Muscle of leg (tissue), 11 donors: ENCODE data around the gene CDH13. TPM values are rescaled to one million over a fixed set of nuclear protein-coding genes. Genes with fewer than 3 reads are reported as not detected.

Source experiments
- DNase-seq: peaks from one replicate; pipeline ENCODE4 v3.0.0; 2013
- H3K27ac ChIP-seq: one replicate; pipeline ENCODE4 v1.5.1; 2013; ENCODE audit warnings: mild to moderate bottlenecking, low read length, control low read depth
- H3K27me3 ChIP-seq: one replicate; pipeline ENCODE4 v1.6.1; 2013; ENCODE audit warnings: low read length; ENCODE audit not compliant: control insufficient read depth, insufficient read depth
- H3K36me3 ChIP-seq: one replicate; pipeline ENCODE4 v1.6.1; 2013; ENCODE audit warnings: low read length; ENCODE audit not compliant: control insufficient read depth, insufficient read depth
- H3K4me1 ChIP-seq: one replicate; pipeline ENCODE4 v1.6.1; 2013; ENCODE audit warnings: low read length; ENCODE audit not compliant: control insufficient read depth, insufficient read depth
- H3K4me3 ChIP-seq: one replicate; pipeline ENCODE4 v1.5.1; 2013; ENCODE audit warnings: low read length, control low read depth
- H3K9me3 ChIP-seq: replicated peaks from 2 replicates; pipeline ENCODE4 v1.6.1; 2013; ENCODE audit warnings: low read depth, low read length; ENCODE audit not compliant: control insufficient read depth
- WGBS: methylation state at CpG from one replicate; pipeline ENCODE4 v1.1.5; 2013; ENCODE audit warnings: missing lambda C conversion rate; ENCODE audit not compliant: insufficient coverage; 5-methylcytosine and 5-hydroxymethylcytosine counted together
- polyA plus RNA-seq, 8 donors: library from polyadenylated mRNA; unstranded; fragments of 120-200 nt; gene quantifications; one replicate each; pipeline versions ENCODE4 v1.2.1 to v1.2.3, GENCODE V29; 2013; ENCODE audit warnings: inconsistent platforms in 1 of 8, low replicate concordance in 1 of 8; ENCODE audit not compliant: insufficient read length in 8 of 8, insufficient read depth in 1 of 8
- total RNA-seq: library from RNA; stranded (reverse); fragments of 120-200 nt; gene quantifications from one replicate; pipeline ENCODE4 v1.2.4, GENCODE V29; 2013

The CDH13 gene
- total and polyA plus RNA-seq, 9 donors: 30.5 to 55.7 (median 47.9) TPM

DNA sequence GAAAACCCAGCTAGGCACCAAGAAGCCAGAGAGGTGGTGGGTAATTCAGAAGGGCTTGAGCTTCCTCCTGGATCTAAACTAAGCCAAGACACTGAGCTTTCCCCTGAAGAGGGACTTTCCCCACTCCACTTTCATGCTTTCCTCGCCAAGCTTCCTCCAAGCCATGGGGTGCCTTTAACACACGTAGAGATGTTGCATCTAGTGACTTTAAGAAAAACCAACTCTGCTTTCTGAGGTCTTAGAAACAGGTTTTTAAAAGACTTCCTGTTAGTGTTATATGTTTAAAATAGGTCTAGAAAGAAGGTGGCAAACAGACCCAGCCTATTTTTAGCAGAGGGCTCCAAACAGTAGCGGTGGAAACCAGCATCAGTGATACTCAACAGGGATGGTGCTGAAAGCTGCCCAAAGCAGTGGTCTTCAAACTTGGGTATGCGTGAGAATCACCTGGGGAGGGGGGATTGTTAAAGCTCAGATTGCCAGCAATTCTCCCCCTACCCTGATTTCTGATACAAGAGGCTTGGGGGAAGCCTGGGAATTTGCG lies 585.6 kb downstream of the CDH13 start:
- no peak overlapping the region for H3K27ac ChIP-seq
- no peak for DNase-seq
- H3K9me3 ChIP-seq: no peaks in the 10 kb centered on the region
- H3K36me3 ChIP-seq: no peaks in the 10 kb centered on the region
- 60% methylated on average over 2 of the region's 5 CpGs for WGBS
- no peak overlapping the region for H3K4me3 ChIP-seq
- peaks cover 3% of the 10 kb centered on the region for H3K4me1 ChIP-seq
- H3K27me3 ChIP-seq: no peaks in the 10 kb centered on the region

DNA sequence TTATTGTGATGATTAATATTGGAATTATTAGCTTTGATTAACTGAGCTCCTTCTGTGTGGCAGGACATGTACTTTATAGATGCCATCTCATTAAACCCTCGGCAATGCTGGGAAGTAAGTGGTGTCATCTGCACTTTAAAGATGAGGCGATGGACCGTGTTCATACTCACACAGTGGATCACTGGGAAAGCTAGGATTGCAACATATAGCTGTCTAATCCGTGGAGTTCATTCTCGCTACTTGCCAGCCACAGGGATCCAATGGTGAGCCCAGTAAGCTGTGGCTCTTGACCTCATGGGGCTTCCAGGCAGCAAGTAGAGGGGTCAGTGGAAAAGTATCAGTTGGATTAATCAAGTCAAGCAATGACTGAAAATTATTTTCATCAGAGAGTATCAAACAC lies 587.9 kb downstream of the CDH13 start:
- H3K4me3 ChIP-seq: no peak overlapping the region
- no peaks in the 10 kb centered on the region for H3K9me3 ChIP-seq
- H3K27ac ChIP-seq: no peak overlapping the region
- no peaks in the 10 kb centered on the region for H3K36me3 ChIP-seq
- H3K27me3 ChIP-seq: no peaks in the 10 kb centered on the region
- WGBS: 90% methylated on average over 2 of the region's 5 CpGs
- DNase-seq: no peak
- peaks cover 3% of the 10 kb centered on the region for H3K4me1 ChIP-seq

DNA sequence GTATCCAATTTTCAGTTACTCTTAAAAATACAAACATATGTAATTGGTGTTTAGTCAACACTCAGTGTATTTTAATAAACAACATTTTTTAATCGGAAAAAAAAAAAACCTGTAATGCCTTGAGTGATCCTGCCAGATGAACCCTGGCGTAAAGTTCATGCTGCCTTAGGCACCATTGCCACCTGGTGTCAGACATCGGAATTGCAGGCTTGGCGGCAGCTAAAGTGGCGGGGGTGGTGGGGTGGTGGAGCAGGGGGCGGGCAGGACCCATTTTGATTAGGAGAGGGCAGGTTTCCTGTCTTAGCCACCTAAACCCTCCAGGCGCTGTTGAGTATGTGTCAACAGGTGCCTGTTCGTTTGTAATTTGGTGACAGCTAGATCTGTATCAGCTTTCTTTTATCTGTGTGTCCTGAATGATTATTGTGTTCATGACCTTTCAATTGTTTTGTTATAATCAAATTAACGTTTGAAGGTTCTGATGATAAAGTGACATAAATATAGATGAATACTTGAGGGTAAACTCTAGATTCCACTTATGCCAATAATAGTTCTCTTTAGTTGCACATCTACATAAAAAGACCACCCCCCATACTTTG lies 588.7 kb downstream of the CDH13 start:
- Histone ChIP-seq H3K9me3 (no peaks in the 10 kb centered on the region), H3K4me1 (peaks cover 3% of the 10 kb centered on the region), H3K36me3 (no peaks in the 10 kb centered on the region), H3K27me3 (no peaks in the 10 kb centered on the region), H3K4me3 (no peak overlapping the region), H3K27ac (no peak overlapping the region)
- WGBS: no CpG with 5 or more reads among the region's 9 CpGs
- DNase-seq: no peak

DNA sequence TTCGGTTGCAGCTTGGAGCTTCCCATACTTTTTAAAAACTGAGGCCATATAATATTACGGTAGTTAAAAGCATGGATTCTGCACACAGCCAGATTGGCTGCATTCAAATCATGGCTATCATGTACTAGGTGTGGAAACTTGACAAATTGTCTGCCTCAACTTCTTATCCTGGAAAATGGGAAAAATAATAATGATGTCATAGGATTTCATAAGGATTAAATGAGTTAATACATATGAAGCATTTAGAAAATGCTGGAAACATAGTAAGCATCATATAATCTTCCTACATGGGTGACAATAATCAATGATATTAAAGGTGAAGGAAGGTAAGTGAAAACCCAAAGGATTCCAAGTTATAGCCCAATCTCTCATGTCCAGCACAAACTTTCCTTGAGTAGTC lies 592.5 kb downstream of the CDH13 start:
- H3K27me3 ChIP-seq: no peaks in the 10 kb centered on the region
- no peaks in the 10 kb centered on the region for H3K4me1 ChIP-seq
- no peak overlapping the region for H3K4me3 ChIP-seq
- no peaks in the 10 kb centered on the region for H3K36me3 ChIP-seq
- 83% methylated on average over 1 of the region's 2 CpGs for WGBS
- DNase-seq: no peak
- no peaks in the 10 kb centered on the region for H3K9me3 ChIP-seq
- H3K27ac ChIP-seq: no peak overlapping the region

DNA sequence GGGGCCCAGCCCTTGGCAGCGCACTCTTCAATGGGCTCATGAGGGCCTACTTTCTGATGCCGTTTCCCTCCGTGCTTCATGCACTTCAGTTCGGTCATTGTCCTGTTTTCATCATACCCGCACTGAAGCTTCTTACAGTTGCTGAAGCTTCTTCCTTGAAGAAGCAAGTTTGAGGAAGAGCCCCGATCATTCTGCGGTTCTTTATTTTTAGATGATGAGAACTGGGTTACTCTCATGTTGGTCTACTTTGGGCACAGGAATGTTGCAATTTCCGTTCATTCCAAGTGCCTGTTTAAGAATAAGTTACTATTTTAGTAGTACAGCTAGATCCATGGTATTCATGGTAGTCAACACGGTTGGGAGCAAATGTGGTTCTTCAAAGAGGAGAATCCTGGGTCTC lies 593.3 kb downstream of the CDH13 start:
- DNase-seq: no peak
- H3K27ac ChIP-seq: no peak overlapping the region
- no peaks in the 10 kb centered on the region for H3K27me3 ChIP-seq
- WGBS: 90% methylated on average over 6 of the region's 9 CpGs
- H3K4me3 ChIP-seq: no peak overlapping the region
- H3K9me3 ChIP-seq: no peaks in the 10 kb centered on the region
- no peaks in the 10 kb centered on the region for H3K4me1 ChIP-seq
- H3K36me3 ChIP-seq: no peaks in the 10 kb centered on the region

DNA sequence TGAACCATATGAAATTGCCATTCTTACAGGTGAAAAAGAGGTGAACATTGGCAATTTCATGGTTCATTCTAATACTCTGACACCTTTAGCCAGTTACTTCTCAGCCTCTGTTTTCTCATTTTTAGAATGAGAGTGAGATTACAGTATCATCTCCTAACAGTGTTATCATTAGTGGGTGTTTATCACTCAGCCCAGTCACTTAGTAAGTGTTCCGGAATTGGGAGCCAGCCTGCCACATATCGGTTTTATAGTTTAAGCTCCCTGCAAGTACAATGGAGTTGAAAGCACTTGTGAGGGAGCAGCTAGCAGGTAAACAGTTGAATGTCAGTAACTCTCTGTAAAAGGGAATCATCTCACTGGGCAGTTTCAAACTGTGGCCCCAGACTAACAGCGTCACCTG lies 597.9 kb downstream of the CDH13 start:
- Histone ChIP-seq H3K27me3 (no peaks in the 10 kb centered on the region), H3K36me3 (no peaks in the 10 kb centered on the region), H3K9me3 (no peaks in the 10 kb centered on the region), H3K4me1 (no peaks in the 10 kb centered on the region), H3K27ac (no peak overlapping the region), H3K4me3 (no peak overlapping the region)
- 86% methylated on average over 1 of the region's 3 CpGs for WGBS
- DNase-seq: no peak

DNA sequence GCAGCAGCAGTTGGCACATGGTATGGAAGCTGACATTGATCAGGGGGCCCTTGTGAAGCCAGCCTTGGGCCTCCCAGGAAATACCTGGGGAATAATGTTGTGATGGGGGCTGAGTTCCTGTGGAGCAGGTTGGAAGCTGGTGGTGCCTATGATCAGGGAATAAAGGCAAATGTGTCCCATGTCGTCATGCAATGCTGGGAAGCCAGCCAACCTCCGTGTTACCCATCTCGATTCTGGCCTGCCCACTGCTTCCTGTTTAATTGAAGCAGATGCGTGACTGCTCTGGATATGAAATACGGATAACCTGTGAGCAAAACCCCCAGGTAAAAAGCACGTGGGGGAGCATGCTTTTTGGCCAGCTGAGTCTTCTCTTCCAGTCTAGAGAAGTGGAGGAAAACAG lies 600.6 kb downstream of the CDH13 start:
- Histone ChIP-seq H3K27ac (no peak overlapping the region), H3K4me1 (no peaks in the 10 kb centered on the region), H3K36me3 (no peaks in the 10 kb centered on the region), H3K9me3 (no peaks in the 10 kb centered on the region), H3K27me3 (no peaks in the 10 kb centered on the region), H3K4me3 (no peak overlapping the region)
- no peak for DNase-seq
- WGBS: 41% methylated on average over 6 of the region's 6 CpGs

DNA sequence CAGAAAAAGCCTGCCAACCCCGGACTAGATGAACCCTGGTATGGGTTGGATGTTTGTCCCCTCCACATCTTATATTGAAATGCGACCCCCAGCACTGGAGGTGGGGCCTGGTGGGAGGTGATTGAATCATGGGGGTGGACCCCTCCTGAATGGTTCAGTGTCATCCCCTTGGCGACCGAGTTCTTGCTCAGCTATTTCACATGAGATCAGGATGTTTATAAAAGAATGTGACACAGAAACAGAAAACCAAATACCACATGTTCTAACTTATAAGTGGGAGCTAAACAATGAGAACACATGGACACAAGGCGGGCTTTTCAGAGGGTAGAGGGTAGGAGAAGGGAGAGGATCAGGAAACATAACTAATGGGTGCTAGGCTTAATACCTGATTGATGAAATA lies 605.0 kb downstream of the CDH13 start:
- H3K36me3 ChIP-seq: no peaks in the 10 kb centered on the region
- H3K27ac ChIP-seq: no peak overlapping the region
- no peak for DNase-seq
- no peaks in the 10 kb centered on the region for H3K9me3 ChIP-seq
- no peaks in the 10 kb centered on the region for H3K27me3 ChIP-seq
- no CpG with 5 or more reads among the region's 5 CpGs for WGBS
- no peaks in the 10 kb centered on the region for H3K4me1 ChIP-seq
- H3K4me3 ChIP-seq: no peak overlapping the region

DNA sequence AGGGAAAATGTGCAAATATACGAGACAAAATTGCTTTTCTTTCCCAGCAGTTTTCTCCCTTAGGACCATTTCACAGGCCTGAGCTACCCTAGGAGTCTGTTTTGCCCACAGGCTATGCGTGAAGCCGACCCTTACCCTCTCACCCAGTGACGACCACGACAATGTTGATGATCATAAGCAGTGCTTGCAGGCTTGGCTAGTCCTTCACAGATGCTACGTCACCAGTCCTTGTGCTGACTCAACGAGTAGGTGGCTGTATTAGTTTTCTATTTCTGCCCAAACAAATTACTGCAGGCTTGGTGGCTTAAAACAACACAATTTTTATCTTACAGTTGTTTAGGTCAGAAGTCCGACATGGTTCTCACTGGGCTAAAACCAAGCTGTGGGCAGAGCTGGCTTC lies 606.4 kb downstream of the CDH13 start:
- Histone ChIP-seq H3K9me3 (no peaks in the 10 kb centered on the region), H3K27me3 (no peaks in the 10 kb centered on the region), H3K4me1 (no peaks in the 10 kb centered on the region), H3K4me3 (no peak overlapping the region), H3K27ac (no peak overlapping the region), H3K36me3 (no peaks in the 10 kb centered on the region)
- WGBS: 46% methylated on average over 3 of the region's 8 CpGs
- no peak for DNase-seq

DNA sequence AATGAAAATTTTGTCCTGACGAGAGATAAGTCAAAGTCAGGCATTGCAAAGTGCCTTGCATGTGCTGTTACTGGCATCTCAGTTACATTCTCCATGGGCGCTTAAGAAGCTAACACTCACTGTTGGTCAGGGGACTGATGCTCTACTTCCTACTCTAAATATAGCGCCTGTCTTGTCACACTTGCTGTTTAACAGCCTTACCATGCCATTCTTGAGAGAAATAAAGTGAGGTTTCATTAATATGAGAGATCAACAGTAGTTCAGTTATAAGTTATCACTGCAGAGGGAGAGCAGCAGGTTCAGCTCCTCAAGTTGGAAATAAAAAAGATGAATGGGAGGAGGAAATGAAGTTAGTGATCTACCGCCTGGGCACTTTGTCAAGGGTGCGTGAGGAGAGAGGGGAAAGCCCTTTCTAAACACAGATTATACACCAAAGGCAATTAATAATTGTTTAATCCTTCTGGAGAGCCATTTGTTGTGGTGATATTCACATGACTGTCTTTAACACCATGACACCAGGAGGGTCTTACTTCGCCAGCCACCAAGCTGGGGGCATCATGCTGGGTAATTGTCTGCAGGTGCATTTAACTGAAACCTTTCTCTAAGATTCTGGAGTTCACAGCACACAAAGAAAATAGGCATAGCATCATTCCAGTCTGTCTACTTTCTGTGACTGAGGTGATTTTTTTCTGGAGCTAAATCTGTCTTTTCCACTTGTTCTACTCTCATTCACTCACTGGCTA lies 612.4 kb downstream of the CDH13 start:
- no peaks in the 10 kb centered on the region for H3K36me3 ChIP-seq
- no peaks in the 10 kb centered on the region for H3K9me3 ChIP-seq
- H3K27me3 ChIP-seq: no peaks in the 10 kb centered on the region
- WGBS: no CpG with 5 or more reads among the region's 6 CpGs
- no peaks in the 10 kb centered on the region for H3K4me1 ChIP-seq
- no peak for DNase-seq
- no peak overlapping the region for H3K27ac ChIP-seq
- H3K4me3 ChIP-seq: no peak overlapping the region
